Caco-2 (cell line): Measurements from ENCODE around the gene LRPPRC. TPM values are rescaled to one million over a fixed set of nuclear protein-coding genes. Genes with fewer than 3 reads are reported as not detected.

Source experiments
- BruUV-seq: library from RNA; stranded (reverse); fragments of 400-500 nt; replicated peaks from 2 replicates; lab custom pipeline; 2021; lab: Mats Ljungman, UMichigan
- CTCF ChIA-PET: fragments of 300-600 bp; sonication (Branson Sonifier 250); formaldehyde crosslinking; loops from one replicate; lab custom pipeline; 2022; ENCODE audit warnings: antibody characterized with exemption; lab: Charles Lee
- POLR2A ChIA-PET: fragments of 300-600 bp; sonication (Branson Sonifier 250); formaldehyde crosslinking; loops from one replicate; lab custom pipeline; 2022; ENCODE audit warnings: antibody characterized with exemption; lab: Charles Lee
- DNase-seq, 2 experiments: peaks; one replicate each; pipeline versions ENCODE4 v3.0.0 to v3.0.0-alpha.2; 2020 to 2022
- H3K27me3 ChIP-seq: replicated peaks from 2 replicates; pipeline ENCODE4 v1.6.0; 2011; ENCODE audit warnings: low read length; ENCODE audit not compliant: control insufficient read depth, insufficient read depth
- H3K36me3 ChIP-seq: 2 replicates; pipeline ENCODE4 v1.5.1; 2011; ENCODE audit warnings: low read length; ENCODE audit not compliant: control insufficient read depth, insufficient read depth
- H3K4me1 ChIP-seq: fragments of 250-450 bp; sonication (Bioruptor Pico); 2 replicates; pipeline ENCODE4 v1.5.1; 2020; ENCODE audit warnings: mild to moderate bottlenecking
- H3K4me3 ChIP-seq: 2 replicates; pipeline ENCODE4 v1.5.1; 2011; ENCODE audit warnings: low read depth, mild to moderate bottlenecking, control low read depth, low read length
- H3K9me3 ChIP-seq: fragments of 250-450 bp; sonication (Bioruptor Pico); 2 replicates; pipeline ENCODE4 v1.5.1; 2020; ENCODE audit warnings: mild to moderate bottlenecking, moderate library complexity
- H3K27ac Mint-ChIP-seq: one replicate; pipeline ENCODE4 v1.8.0; 2022; ENCODE audit warnings: mixed read lengths; ENCODE audit not compliant: unreplicated experiment
- H3K27me3 Mint-ChIP-seq: one replicate; pipeline ENCODE4 v1.8.0; 2022; ENCODE audit warnings: mixed read lengths; ENCODE audit not compliant: insufficient read depth, unreplicated experiment
- H3K36me3 Mint-ChIP-seq: one replicate; pipeline ENCODE4 v1.8.0; 2022; ENCODE audit warnings: mild to moderate bottlenecking, mixed read lengths; ENCODE audit not compliant: insufficient read depth, unreplicated experiment
- H3K4me1 Mint-ChIP-seq: one replicate; pipeline ENCODE4 v1.8.0; 2022; ENCODE audit warnings: low read depth, mixed read lengths; ENCODE audit not compliant: unreplicated experiment
- H3K4me3 Mint-ChIP-seq: one replicate; pipeline ENCODE4 v1.8.0; 2022; ENCODE audit warnings: mild to moderate bottlenecking, moderate library complexity, mixed read lengths; ENCODE audit not compliant: unreplicated experiment
- H3K9me3 Mint-ChIP-seq: one replicate; pipeline ENCODE4 v1.8.0; 2022; ENCODE audit warnings: mixed read lengths; ENCODE audit not compliant: unreplicated experiment
- CTCF ChIP-seq, 2 experiments: fragments of 200-600 bp in 1 of 2; IDR thresholded peaks; 1 replicate in 1 of 2; 2 replicates in 1 of 2; pipeline versions ENCODE4 v1.5.1 to v1.8.0; 2011 to 2022; ENCODE audit warnings: antibody characterized with exemption in 1 of 2, control low read depth in 1 of 2, inconsistent platforms in 1 of 2, low read depth in 1 of 2, low read length in 1 of 2, mild to moderate bottlenecking in 1 of 2, moderate library complexity in 1 of 2; ENCODE audit not compliant: insufficient read depth in 1 of 2, severe bottlenecking in 1 of 2, unreplicated experiment in 1 of 2
- intact Hi-C: fragments of 100-400 bp; cut with micrococcal nuclease; formaldehyde crosslinking; loops from one replicate; pipeline ENCODE4 v1.10.0; 2022; ENCODE audit not compliant: unreplicated experiment
- total RNA-seq: library from RNA; stranded (reverse); gene quantifications from 2 replicates; pipeline ENCODE4 v1.2.3, GENCODE V29; 2022

The LRPPRC gene
- total RNA-seq, 1 experiment from 2014 or later, result 242 TPM

GRCh38 chr2:43986600-43986999 lies 9.2 kb downstream of the LRPPRC start:
- POLR2A ChIA-PET, result no interaction called here
- Mint-ChIP-seq H3K27me3 (no peaks in the 10 kb centered on the region), H3K36me3 (peaks cover 77% of the 10 kb centered on the region), H3K4me3 (no peak overlapping the region), H3K27ac (no peak overlapping the region), H3K4me1 (peaks cover 23% of the 10 kb centered on the region), H3K9me3 (no peaks in the 10 kb centered on the region)
- DNase-seq, result no peak
- no peaks in the 10 kb centered on the region for H3K4me1 ChIP-seq
- no peak overlapping the region for H3K4me3 ChIP-seq
- no peaks in the 10 kb centered on the region for H3K36me3 ChIP-seq
- H3K9me3 ChIP-seq, result no peaks in the 10 kb centered on the region
- BruUV-seq, result no TSS peak
- no peak for TF ChIP-seq CTCF (IDR thresholded peaks at IDR 0.05; ENCODE audit: insufficient read depth in 1 of 2, low read depth in 1 of 2, low read length in 1 of 2, severe bottlenecking in 1 of 2, unreplicated experiment in 1 of 2)
- CTCF ChIA-PET, result no interaction called here
- H3K27me3 ChIP-seq, result no peaks in the 10 kb centered on the region
- intact Hi-C loops, result no loop called here

DNA sequence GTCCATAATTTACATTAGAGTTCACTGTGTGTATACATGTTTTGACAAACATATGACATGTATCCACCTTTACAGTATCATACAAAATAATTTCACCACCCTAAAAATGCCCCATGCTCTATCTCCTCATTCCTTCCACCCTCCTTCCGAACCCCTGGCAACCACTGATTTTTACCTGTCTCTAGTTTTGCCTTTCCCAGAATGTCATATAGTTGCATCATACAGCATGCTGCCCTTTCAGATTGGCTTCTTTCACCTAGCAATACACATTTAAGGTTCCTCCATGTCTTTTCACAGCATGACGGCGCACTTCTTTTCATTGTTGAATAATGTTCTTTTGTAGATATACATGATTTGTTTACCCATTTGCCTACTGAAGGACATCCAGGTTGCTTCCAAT lies 10.4 kb downstream of the LRPPRC start:
- Histone ChIP-seq H3K36me3 (no peaks in the 10 kb centered on the region), H3K27me3 (no peaks in the 10 kb centered on the region), H3K4me3 (no peak overlapping the region), H3K9me3 (no peaks in the 10 kb centered on the region), H3K4me1 (no peaks in the 10 kb centered on the region)
- Mint-ChIP-seq H3K27ac (peak overlapping the region; percentile 64), H3K36me3 (peaks cover 76% of the 10 kb centered on the region), H3K4me1 (peaks cover 16% of the 10 kb centered on the region), H3K9me3 (no peaks in the 10 kb centered on the region), H3K4me3 (no peak overlapping the region), H3K27me3 (no peaks in the 10 kb centered on the region)
- CTCF ChIA-PET, result no interaction called here
- no peak for TF ChIP-seq CTCF (IDR thresholded peaks at IDR 0.05; ENCODE audit: insufficient read depth in 1 of 2, low read depth in 1 of 2, low read length in 1 of 2, severe bottlenecking in 1 of 2, unreplicated experiment in 1 of 2)
- DNase-seq, result peak in 1 of 2 experiments; percentile 29
- intact Hi-C loops, result no loop called here
- BruUV-seq, result no TSS peak
- POLR2A ChIA-PET, result no interaction called here

DNA sequence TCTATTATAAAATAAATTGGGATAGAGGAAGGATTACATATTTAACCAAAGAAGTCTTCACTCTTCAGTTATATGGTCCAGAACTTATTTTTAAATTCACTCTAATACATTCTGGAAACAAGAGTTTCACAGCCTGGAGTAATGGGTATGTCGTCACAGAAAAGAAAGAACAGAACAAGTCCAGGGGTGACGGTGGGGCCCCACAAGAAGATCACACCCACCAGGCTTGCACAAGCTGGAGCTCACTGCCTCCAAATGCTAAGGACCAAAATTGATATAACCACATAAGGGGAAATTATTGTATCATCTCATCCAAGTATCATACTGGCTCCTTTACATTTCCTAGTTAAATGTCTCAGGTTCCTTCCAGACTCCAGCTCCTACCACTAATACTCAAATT lies 11.3 kb downstream of the LRPPRC start:
- Histone ChIP-seq H3K36me3 (no peaks in the 10 kb centered on the region), H3K4me1 (no peaks in the 10 kb centered on the region), H3K27me3 (no peaks in the 10 kb centered on the region), H3K4me3 (no peak overlapping the region), H3K9me3 (no peaks in the 10 kb centered on the region)
- ChIA-PET CTCF (no interaction called here), POLR2A (no interaction called here)
- Mint-ChIP-seq H3K27me3 (no peaks in the 10 kb centered on the region), H3K36me3 (peaks cover 76% of the 10 kb centered on the region), H3K4me1 (peaks cover 13% of the 10 kb centered on the region), H3K27ac (peak overlapping the region; percentile 64), H3K9me3 (no peaks in the 10 kb centered on the region), H3K4me3 (no peak overlapping the region)
- no peak for TF ChIP-seq CTCF (IDR thresholded peaks at IDR 0.05; ENCODE audit: insufficient read depth in 1 of 2, low read depth in 1 of 2, low read length in 1 of 2, severe bottlenecking in 1 of 2, unreplicated experiment in 1 of 2)
- BruUV-seq, result no TSS peak
- no peak for DNase-seq
- intact Hi-C loops, result no loop called here
